Renal cortex interstitium (tissue), 11 donors: Measurements from ENCODE around the gene SP140L. TPM values are rescaled to one million over a fixed set of nuclear protein-coding genes. Genes with fewer than 3 reads are reported as not detected.
"Not testable (repeated sequence)": the region's sequence is repeated elsewhere in the genome, so short reads cannot be mapped to it uniquely, and the experiment has no call there.

Experiments used
- DNase-seq, 11 donors: peaks; one replicate each; pipeline ENCODE4 v3.0.0-alpha.2; 2013; ENCODE audit warnings: low read depth in 9 of 11, low spot score in 4 of 11; ENCODE audit errors: extremely low read depth in 1 of 11
- polyA plus RNA-seq, 3 donors: library from polyadenylated mRNA; unstranded; fragments of 120-200 nt; gene quantifications; one replicate each; pipeline ENCODE4 v1.2.1, GENCODE V29; 2013; ENCODE audit not compliant: insufficient read length in 3 of 3

The SP140L gene
- polyA plus RNA-seq, 3 donors = 7.6 to 12.5 (median 10.1) TPM

GRCh38 chr2:230346921-230347533 lies 20.0 kb downstream of the SP140L start:
- DNase-seq = no peak

- no peak for DNase-seq
These were observed 20.8 kb downstream of the SP140L start for GRCh38 chr2:230347659-230348305.

GRCh38 chr2:230348787-230349186 lies 21.8 kb downstream of the SP140L start:
- DNase-seq = no peak

GRCh38 chr2:230356084-230356483 lies 29.1 kb downstream of the SP140L start:
- DNase-seq = no peak

- DNase-seq = no peak
These were observed 31.3 kb downstream of the SP140L start for GRCh38 chr2:230358305-230358704.

- no peak for DNase-seq
These were observed 33.0 kb downstream of the SP140L start for GRCh38 chr2:230360028-230360427.

- DNase-seq = no peak
These were observed 35.2 kb downstream of the SP140L start for GRCh38 chr2:230362030-230362691.

- DNase-seq = no peak
These were observed 55.1 kb downstream of the SP140L start for GRCh38 chr2:230382108-230382507.

- no peak for DNase-seq
These were observed 56.5 kb downstream of the SP140L start for GRCh38 chr2:230383453-230383852.

- no peak for DNase-seq
These were observed 58.0 kb downstream of the SP140L start for GRCh38 chr2:230384986-230385385.

GRCh38 chr2:230394301-230394700 lies 67.3 kb downstream of the SP140L start:
- DNase-seq = no peak

- DNase-seq = not testable (repeated sequence)
These were observed 71.7 kb downstream of the SP140L start for GRCh38 chr2:230398698-230399097.

- DNase-seq = no peak
These were observed 73.0 kb downstream of the SP140L start for GRCh38 chr2:230400041-230400440.

GRCh38 chr2:230400454-230400853 lies 73.5 kb downstream of the SP140L start:
- no peak for DNase-seq

GRCh38 chr2:230401026-230401425 lies 74.0 kb downstream of the SP140L start:
- DNase-seq = not testable (repeated sequence)

GRCh38 chr2:230403746-230404145 lies 76.8 kb downstream of the SP140L start:
- no peak for DNase-seq

GRCh38 chr2:230405824-230406223 lies 78.8 kb downstream of the SP140L start:
- no peak for DNase-seq

GRCh38 chr2:230408244-230408842 lies 81.3 kb downstream of the SP140L start:
- DNase-seq = peak in 1 of 11 donors; percentile 8

- DNase-seq = not testable (repeated sequence)
These were observed 82.3 kb downstream of the SP140L start for GRCh38 chr2:230409316-230409715.

- DNase-seq = no peak
These were observed 83.3 kb downstream of the SP140L start for GRCh38 chr2:230410263-230410662.
